Endothelial cell of umbilical vein (primary cell): ENCODE data around the gene BEAN1. TPM values are rescaled to one million over a fixed set of nuclear protein-coding genes. Genes with fewer than 3 reads are reported as not detected.

Experiments used
- BruUV-seq: library from RNA; stranded (reverse); fragments of 400-500 nt; replicated peaks from 2 replicates; lab custom pipeline; 2021; lab: Mats Ljungman, UMichigan
- CTCF ChIA-PET: fragments of 300-600, 350-600 bp; sonication (Branson Sonifier 250); formaldehyde crosslinking; loops from one replicate; lab custom pipeline; 2021; ENCODE audit warnings: antibody characterized with exemption, inconsistent platforms; lab: Charles Lee
- POLR2A ChIA-PET: fragments of 300-600, 350-600 bp; sonication (Branson Sonifier 250); formaldehyde crosslinking; loops from one replicate; lab custom pipeline; 2021; ENCODE audit warnings: antibody characterized with exemption, inconsistent platforms; lab: Charles Lee
- DNase-seq: peaks from one replicate; pipeline ENCODE4 v3.0.0-alpha.2; 2011; ENCODE audit warnings: low read depth, low spot score
- FAIRE-seq: peaks from 2 replicates; lab custom pipeline; 2011; peaks lifted over from hg19 to GRCh38; lab: Jason Lieb, UNC
- H2AFZ ChIP-seq: 2 replicates; pipeline ENCODE4 v1.6.0; 2012; ENCODE audit warnings: low read depth, low read length, control low read depth, inconsistent platforms
- H3K27ac ChIP-seq: 2 replicates; pipeline ENCODE4 v1.5.1; 2011; ENCODE audit warnings: low read depth, mild to moderate bottlenecking, control low read depth, low read length, moderate library complexity; ENCODE audit not compliant: insufficient read depth
- H3K27me3 ChIP-seq, 2 experiments: 2 replicates each; pipeline versions ENCODE4 v1.6.0 to v1.6.1; 2011; ENCODE audit warnings: low read length in 2 of 2, mixed read lengths in 1 of 2; ENCODE audit not compliant: control insufficient read depth in 2 of 2, insufficient read depth in 2 of 2
- H3K36me3 ChIP-seq, 2 experiments: 2 replicates in 1 of 2; 3 replicates in 1 of 2; pipeline ENCODE4 v1.5.1; 2011; ENCODE audit warnings: low read length in 2 of 2, mild to moderate bottlenecking in 1 of 2, moderate library complexity in 1 of 2; ENCODE audit not compliant: control insufficient read depth in 2 of 2, insufficient read depth in 2 of 2; ENCODE audit errors: extremely low read depth in 1 of 2
- H3K4me1 ChIP-seq: 3 replicates; pipeline ENCODE4 v1.5.1; 2011; ENCODE audit warnings: mild to moderate bottlenecking, low read length; ENCODE audit not compliant: control insufficient read depth, insufficient read depth; ENCODE audit errors: extremely low read depth
- H3K4me2 ChIP-seq: 2 replicates; pipeline ENCODE4 v1.6.1; 2011; ENCODE audit warnings: low read length, control low read depth, mixed read lengths; ENCODE audit not compliant: insufficient read depth
- H3K4me3 ChIP-seq, 3 experiments: fragments of 200-600 bp in 1 of 3; sonication (generic), shearing (Covaris generic) in 1 of 3; replicated peaks in 1 of 3; 2 replicates each; pipeline ENCODE4 v1.5.1; 2011 to 2016; ENCODE audit warnings: control low read depth in 3 of 3, low read length in 3 of 3, mild to moderate bottlenecking in 2 of 3, inconsistent platforms in 1 of 3, low read depth in 1 of 3, moderate library complexity in 1 of 3; ENCODE audit not compliant: insufficient read depth in 1 of 3
- H3K79me2 ChIP-seq: 2 replicates; pipeline ENCODE4 v1.6.0; 2012; ENCODE audit warnings: low read length, inconsistent platforms; ENCODE audit not compliant: control insufficient read depth, insufficient read depth
- H3K9ac ChIP-seq: replicated peaks from 2 replicates; pipeline ENCODE3; 2011; ENCODE audit warnings: low read length, control low read depth; ENCODE audit not compliant: insufficient read depth; ENCODE audit errors: extremely low read depth
- H3K9me1 ChIP-seq: replicated peaks from 3 replicates; pipeline ENCODE4 v1.6.0; 2011; ENCODE audit warnings: mild to moderate bottlenecking, low read length; ENCODE audit not compliant: control insufficient read depth, insufficient read depth; ENCODE audit errors: extremely low read depth
- H3K9me3 ChIP-seq: replicated peaks from 2 replicates; pipeline ENCODE4 v1.5.1; 2012; ENCODE audit warnings: low read length, inconsistent platforms; ENCODE audit not compliant: control insufficient read depth, insufficient read depth
- H4K20me1 ChIP-seq: replicated peaks from 2 replicates; pipeline ENCODE3; 2011; ENCODE audit warnings: mild to moderate bottlenecking, low read length; ENCODE audit not compliant: control insufficient read depth, insufficient read depth; ENCODE audit errors: extremely low read depth
- CTCF ChIP-seq, 2 donors: IDR thresholded peaks; 1 replicate in 1 of 2; 2 replicates in 1 of 2; pipeline ENCODE4 v1.5.1; 2011; ENCODE audit warnings: low read length in 2 of 2, mild to moderate bottlenecking in 2 of 2, moderate library complexity in 2 of 2, control low read depth in 1 of 2, inconsistent platforms in 1 of 2, low read depth in 1 of 2; ENCODE audit not compliant: insufficient read depth in 1 of 2; ENCODE audit errors: extremely low read depth in 1 of 2
- EZH2 ChIP-seq: IDR thresholded peaks from 2 replicates; pipeline ENCODE4 v1.6.1; 2012; ENCODE audit warnings: borderline replicate concordance, low read depth, mild to moderate bottlenecking, moderate library complexity, low read length, inconsistent platforms; ENCODE audit not compliant: severe bottlenecking
- FOS ChIP-seq: IDR thresholded peaks from 2 replicates; pipeline ENCODE4 v1.6.1; 2011; ENCODE audit warnings: mild to moderate bottlenecking, low read length, moderate library complexity, borderline replicate concordance; ENCODE audit not compliant: insufficient read depth
- GATA2 ChIP-seq: IDR thresholded peaks from 2 replicates; pipeline ENCODE4 v1.7.0; 2011; ENCODE audit warnings: low read depth, mild to moderate bottlenecking, moderate library complexity, mixed read lengths, low read length; ENCODE audit not compliant: insufficient read length, insufficient read depth
- JUN ChIP-seq: IDR thresholded peaks from 2 replicates; pipeline ENCODE4 v1.6.1; 2011; ENCODE audit warnings: borderline replicate concordance, low read depth; ENCODE audit not compliant: insufficient read length, insufficient read depth
- MAX ChIP-seq: IDR thresholded peaks from 2 replicates; pipeline ENCODE4 v1.6.1; 2011; ENCODE audit not compliant: insufficient read depth, insufficient read length
- MYC ChIP-seq: IDR thresholded peaks from one replicate; pipeline ENCODE4 v1.6.1; 2011; ENCODE audit warnings: mild to moderate bottlenecking, low read depth, low read length
- POLR2A ChIP-seq: IDR thresholded peaks from 2 replicates; pipeline ENCODE4 v1.6.1; 2012; ENCODE audit warnings: low read depth, mild to moderate bottlenecking, control low read depth, low read length
- POLR2AphosphoS5 ChIP-seq: IDR thresholded peaks from 2 replicates; pipeline ENCODE4 v1.6.1; 2012; ENCODE audit warnings: low read depth, mild to moderate bottlenecking, control low read depth, low read length, moderate library complexity; ENCODE audit not compliant: insufficient read depth
- dilution Hi-C: fragments of 300-500 bp; cut with MboI; formaldehyde crosslinking; loops from one replicate; pipeline ENCODE4 v1.15.0; 2019; ENCODE audit warnings: low sequenced_read_pairs; ENCODE audit not compliant: extremely low pct_ligation_motif_present
- intact Hi-C: fragments of 100-400 bp; cut with micrococcal nuclease; formaldehyde crosslinking; loops from one replicate; pipeline ENCODE4 v1.10.0; 2022
- polyA plus RNA-seq, 4 experiments: library from polyadenylated mRNA; depleted of rRNA in 3 of 4; stranded (reverse) in 3 of 4; unstranded in 1 of 4; fragments of >200 nt; gene quantifications; 2 replicates each; pipeline versions ENCODE4 v1.2.1 to v1.2.3, GENCODE V29; 2011 to 2012; ENCODE audit warnings: missing spikeins in 1 of 4
- total RNA-seq: library from RNA; stranded (reverse); gene quantifications from 2 replicates; pipeline ENCODE4 v1.2.3, GENCODE V29; 2021

The BEAN1 gene
- total and polyA plus RNA-seq, 2 donors (not counting 3 experiments of a cell fraction or from before 2014, with no cell fraction given): not detected

GRCh38 chr16:66440970-66441369 is 13.9 kb downstream of the BEAN1 start:
- DNase-seq: no peak
- no peak for FAIRE-seq
- no peak overlapping the region for H3K9ac ChIP-seq
- no peaks in the 10 kb centered on the region for H4K20me1 ChIP-seq
- no peak overlapping the region for H2AFZ ChIP-seq
- no peaks in the 10 kb centered on the region for H3K79me2 ChIP-seq
- POLR2A ChIA-PET: no interaction called here
- dilution Hi-C loops (no loop called here), intact Hi-C loops (no loop called here)
- CTCF ChIA-PET: interaction anchor here (1.2 kb wide), 1 partner anchor 34 kb away, joined by 3 read pairs; no protein-coding TSS in a partner anchor
- no peaks in the 10 kb centered on the region for H3K36me3 ChIP-seq
- H3K27me3 ChIP-seq: peaks cover 4 to 14% of the 10 kb centered on the region in 2 experiments
- H3K4me3 ChIP-seq: no peak overlapping the region
- no TSS peak for BruUV-seq
- H3K9me3 ChIP-seq: no peaks in the 10 kb centered on the region
- no peak overlapping the region for H3K4me2 ChIP-seq
- TF ChIP-seq MYC (no peak), POLR2A (no peak), CTCF (IDR thresholded peaks at IDR 0.05; ENCODE audit: extremely low read depth in 1 of 2, insufficient read depth in 1 of 2, low read depth in 1 of 2, low read length in 2 of 2) (no peak), EZH2 (no peak), POLR2AphosphoS5 (no peak), GATA2 (no peak), JUN (no peak), MAX (no peak), FOS (no peak)
- no peak overlapping the region for H3K27ac ChIP-seq
- H3K4me1 ChIP-seq: no peaks in the 10 kb centered on the region
- no peaks in the 10 kb centered on the region for H3K9me1 ChIP-seq
